ENCODE measurements around the gene UACA.

- TF ChIP-seq CTCF (IDR thresholded peaks at IDR 0.05) (no peak), POLR2AphosphoS5 (IDR thresholded peaks at IDR 0.05) (no peak), EP300 (IDR thresholded peaks at IDR 0.05) (no peak)
Observed at GRCh38 chr15:70625438-70625837, 137.9 kb downstream of the UACA start.

Measured in stomach (tissue), 4 donors.